Adipose tissue (tissue), 3 donors: Measurements from ENCODE around the gene ACADM. TPM values are rescaled to one million over a fixed set of nuclear protein-coding genes. Genes with fewer than 3 reads are reported as not detected.
"Not testable (repeated sequence)": the region's sequence is repeated elsewhere in the genome, so short reads cannot be mapped to it uniquely, and the experiment has no call there.

Experiments used
- H3K27ac ChIP-seq: one replicate; pipeline ENCODE4 v1.5.1; 2013; ENCODE audit warnings: low read depth, low read length
- WGBS, 3 donors: extraction: QIAGEN DNeasy Blood & Tissue Kit; methylation state at CpG; one replicate each; pipeline ENCODE4 v1.1.7; 2013; 5-methylcytosine and 5-hydroxymethylcytosine counted together
- polyA plus RNA-seq, 3 donors: library from polyadenylated mRNA; stranded (reverse); fragments of 200-250 nt; gene quantifications; one replicate each; pipeline ENCODE4 v1.2.3, GENCODE V29; 2013
- donor health status: healthy with polysubstance abuse.
- donor health status: Bipolar disorder and iron deficiency.
- donor health status: healthy.

ACADM gene
- polyA plus RNA-seq, 3 donors: 24.5 to 64.9 (median 40.7) TPM

DNA sequence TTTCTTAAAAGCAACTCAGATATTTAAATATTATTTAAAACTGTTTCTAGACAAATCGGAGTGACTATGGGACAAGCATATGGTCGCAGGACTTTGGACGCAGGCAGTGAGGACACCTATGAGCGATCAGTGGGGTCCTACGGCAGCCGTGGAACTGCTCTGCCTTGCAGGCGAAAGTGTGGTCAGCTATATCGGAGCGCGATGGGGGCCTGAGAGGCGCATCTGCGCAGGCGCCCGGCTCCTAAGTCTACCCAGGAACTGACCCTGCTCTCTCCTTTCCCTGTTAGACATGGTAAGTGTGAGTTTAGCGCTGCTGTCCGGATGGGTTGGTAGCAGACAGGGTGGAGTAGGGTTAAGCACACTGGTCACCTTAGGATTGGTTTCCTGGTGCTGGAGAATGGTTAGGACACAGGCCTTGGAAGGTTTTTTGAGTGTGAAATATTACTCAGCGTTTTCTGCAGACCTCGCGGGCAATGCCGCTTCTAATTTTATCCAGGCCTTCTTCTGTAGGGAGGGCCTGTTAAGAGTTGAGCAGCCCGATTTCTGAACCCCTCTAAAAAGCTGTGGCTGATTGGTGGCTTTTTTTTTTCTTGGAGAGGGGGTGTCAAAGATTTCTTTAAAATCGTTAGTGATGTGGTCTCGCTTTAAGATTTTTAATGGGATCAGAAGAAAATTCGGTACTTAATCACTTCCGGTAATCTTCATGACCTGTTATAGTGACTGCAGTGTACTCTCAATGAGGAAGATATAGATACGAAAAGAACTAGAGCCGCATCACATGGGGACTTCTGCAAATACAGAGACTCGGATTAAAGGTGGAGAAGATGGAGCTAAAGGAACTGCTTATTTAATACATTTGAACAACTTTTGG lies 61.7 kb downstream of the ACADM start, which contains the start of gene RABGGTB:
Gene RABGGTB, plus strand, starts transcription at position 274 of the 871 bp plus-strand sequence. Its CDS starts 16 bp downstream, at position 290.
- WGBS, 3 donors: 0 to 1% (median 0%) methylated on average over 28 of the region's 28 CpGs
- H3K27ac ChIP-seq: no peak within 1 kb of the TSS

DNA sequence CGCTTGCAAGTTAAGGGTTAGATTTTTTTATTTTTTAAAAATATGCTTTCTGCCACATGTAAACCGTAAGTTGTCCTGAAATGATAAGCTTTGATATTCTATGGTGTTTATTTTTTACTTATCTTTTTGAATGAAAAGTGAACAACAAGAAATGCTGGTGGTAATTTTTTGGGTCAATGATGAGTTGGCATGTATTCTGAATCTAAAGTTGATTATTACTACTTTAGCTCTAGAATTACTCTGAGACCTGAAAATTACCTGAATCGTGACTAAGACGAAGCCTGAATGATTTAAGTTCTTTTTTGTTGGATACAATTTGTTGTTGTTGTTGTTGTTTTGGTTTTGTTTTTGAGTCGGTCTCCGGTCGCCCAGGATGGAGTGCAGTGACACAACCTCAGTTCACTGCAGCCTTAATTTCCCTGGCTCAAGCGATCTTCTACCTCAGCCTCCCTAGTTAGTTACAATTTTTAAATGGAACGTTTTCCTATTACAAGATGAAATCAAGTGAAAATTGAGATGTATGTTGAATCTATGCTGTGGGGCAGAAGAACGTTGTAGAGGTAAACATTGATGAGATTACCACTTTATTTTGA lies 62.5 kb downstream of the ACADM start:
- H3K27ac ChIP-seq: no peak overlapping the region
- 2 to 4% (median 3%) methylated on average over 10 of the region's 10 CpGs for WGBS, 3 donors

DNA sequence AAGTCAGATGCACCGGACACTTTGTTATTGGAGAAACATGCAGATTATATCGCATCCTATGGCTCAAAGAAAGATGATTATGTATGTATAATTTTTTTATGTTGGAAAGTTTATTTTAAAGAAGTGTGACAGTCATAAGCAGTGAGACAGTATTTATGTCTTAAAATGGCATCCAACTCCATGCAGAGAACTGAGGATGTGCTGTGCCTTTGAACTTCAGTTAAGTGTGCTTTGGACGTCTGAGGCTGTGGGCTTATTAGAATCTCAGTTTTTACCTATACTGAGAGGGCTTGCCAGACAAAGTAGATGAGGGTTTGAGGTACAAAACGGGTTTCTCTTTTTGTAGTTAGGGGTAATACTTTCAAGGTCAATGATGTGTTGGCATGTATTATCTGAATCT lies 63.0 kb downstream of the ACADM start:
- WGBS, 3 donors: 11 to 23% (median 19%) methylated on average over 4 of the region's 4 CpGs
- H3K27ac ChIP-seq: no peak overlapping the region

DNA sequence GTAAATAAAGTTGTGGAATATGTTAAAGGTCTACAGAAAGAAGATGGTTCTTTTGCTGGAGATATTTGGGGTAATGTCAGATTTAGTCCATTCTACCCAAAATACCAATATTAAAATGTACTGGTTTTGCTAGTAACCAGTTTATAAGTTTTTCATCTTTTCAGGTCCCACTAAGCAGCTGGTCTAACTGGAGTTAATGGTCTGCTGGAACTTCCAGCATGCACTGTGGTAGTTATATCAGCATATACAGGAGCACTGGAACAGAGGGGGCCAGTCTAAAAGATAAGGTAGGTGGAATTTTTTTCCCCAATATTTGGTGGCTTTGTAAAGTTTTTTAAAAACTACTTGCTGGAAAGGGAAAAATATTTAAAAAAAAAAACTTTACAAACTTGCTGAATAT lies 65.5 kb downstream of the ACADM start:
- H3K27ac ChIP-seq: no peak overlapping the region

DNA sequence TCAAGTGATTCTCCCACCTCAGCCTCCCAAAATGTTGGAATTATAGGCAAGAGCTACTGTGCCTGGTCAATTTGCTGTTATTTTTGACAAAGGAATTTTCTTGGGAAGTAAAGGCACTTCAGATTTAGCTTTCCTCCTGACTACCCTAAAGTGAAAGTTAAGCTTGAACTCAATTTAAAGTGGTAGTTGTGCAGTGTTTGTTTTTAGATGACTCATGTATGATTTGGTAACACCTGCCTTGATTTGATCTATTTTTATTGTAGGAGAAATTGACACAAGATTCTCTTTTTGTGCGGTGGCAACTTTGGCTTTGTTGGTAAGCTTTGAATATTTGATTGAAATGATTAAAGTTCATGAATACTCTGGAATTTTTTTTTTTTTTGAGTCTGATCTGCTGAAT lies 66.5 kb downstream of the ACADM start:
- H3K27ac ChIP-seq: no peak overlapping the region
- WGBS, 3 donors: 38 to 90% (median 74%) methylated on average over 1 of the region's 1 CpG

DNA sequence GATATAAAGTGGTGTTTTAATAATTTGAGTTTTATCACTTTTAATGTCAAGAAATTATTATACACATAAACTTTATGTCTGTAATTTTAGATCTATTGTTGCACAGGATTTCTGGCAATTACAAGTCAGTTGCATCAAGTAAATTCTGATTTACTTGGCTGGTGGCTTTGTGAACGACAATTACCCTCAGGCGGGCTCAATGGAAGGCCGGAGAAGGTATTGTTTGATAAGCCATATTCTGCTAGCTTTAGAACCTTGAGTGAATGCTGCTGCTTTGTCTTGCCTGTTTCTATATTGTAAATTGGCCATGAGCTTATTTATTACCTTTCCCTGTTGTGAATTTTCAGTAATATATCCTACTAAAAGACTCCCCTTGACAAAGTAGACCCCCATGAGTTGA lies 67.6 kb downstream of the ACADM start:
- H3K27ac ChIP-seq: no peak overlapping the region
- 94 to 98% (median 98%) methylated on average over 3 of the region's 3 CpGs for WGBS, 3 donors

DNA sequence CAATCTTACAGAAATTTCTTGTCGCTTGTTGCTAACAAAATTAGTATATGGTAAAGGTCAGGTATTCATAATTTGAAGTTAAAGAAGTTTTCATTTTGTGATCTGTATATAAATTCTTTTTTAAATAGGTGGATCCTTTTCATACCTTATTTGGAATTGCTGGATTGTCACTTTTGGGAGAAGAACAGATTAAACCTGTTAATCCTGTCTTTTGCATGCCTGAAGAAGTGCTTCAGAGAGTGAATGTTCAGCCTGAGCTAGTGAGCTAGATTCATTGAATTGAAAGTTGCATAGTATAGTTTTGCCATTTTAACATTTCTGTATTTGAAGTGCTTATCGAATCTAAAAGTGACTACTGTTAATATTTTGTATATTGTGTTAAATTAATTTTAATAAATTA lies 69.9 kb downstream of the ACADM start:
- WGBS, 3 donors: 95 to 99% (median 98%) methylated on average over 2 of the region's 2 CpGs
- no peak overlapping the region for H3K27ac ChIP-seq

DNA sequence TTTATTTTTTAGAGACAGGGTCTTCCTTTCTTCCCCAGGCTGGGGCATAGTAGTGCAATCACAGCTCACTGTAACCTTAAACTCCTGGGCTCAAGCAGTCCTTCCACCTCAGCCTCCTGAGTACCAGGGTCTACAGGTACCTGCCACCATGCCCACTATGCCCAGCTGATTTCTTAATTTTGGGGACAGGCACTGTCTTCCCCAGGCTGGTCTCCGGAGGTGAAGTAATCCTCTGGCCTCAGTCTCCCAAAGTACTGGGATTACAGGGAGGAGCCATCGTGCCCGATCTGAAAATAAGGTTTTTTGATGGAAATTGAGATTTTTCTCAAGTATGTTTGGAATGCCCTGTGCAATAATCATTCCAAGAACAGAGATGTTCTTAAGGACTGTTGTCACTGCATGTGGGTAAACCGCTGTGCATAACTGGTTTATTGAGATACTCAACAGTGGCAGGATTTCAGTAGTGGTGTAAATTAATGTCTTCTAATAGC lies 71.2 kb downstream of the ACADM start:
- no peak overlapping the region for H3K27ac ChIP-seq
- 95 to 99% (median 96%) methylated on average over 4 of the region's 4 CpGs for WGBS, 3 donors

DNA sequence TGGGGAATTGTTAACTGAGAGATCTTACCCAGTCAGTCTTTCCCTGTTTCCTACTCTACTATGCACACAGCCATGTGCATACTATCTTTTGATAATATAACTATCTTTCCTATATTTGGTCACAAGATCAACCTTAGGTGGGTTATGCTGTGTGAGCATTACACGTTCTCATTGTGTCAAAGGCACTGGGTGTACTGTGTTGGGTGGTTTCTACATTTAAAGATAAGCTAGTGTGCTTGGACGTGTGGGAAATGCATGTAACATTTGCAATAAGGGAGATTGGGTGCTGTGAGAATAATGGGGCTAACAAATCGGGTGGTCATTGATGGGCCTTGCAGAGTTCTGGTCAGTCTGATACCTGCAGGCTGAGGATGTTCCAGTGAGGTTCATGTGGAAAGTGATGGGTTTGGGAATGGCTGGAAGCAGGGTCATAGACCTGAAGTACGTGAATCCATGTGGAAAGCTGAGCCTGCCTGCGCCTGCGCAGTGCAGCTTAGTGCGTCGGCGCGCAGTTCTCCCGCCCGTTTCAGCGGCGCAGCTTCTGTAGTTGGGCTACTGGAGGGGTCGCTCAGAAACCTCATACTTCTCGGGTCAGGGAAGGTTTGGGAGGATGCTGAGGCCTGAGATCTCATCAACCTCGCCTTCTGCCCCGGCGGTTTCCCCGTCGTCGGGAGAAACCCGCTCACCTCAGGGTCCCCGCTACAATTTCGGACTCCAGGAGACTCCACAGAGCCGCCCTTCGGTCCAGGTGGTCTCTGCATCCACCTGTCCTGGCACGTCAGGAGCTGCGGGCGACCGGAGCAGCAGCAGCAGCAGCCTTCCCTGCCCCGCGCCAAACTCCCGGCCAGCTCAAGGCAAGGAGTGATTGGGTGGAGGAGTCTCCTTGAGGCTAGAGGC lies 72.1 kb downstream of the ACADM start, which contains the start of gene MSH4:
Gene MSH4, plus strand, starts transcription at position 507 of the 897 bp plus-strand sequence. Its CDS starts 104 bp downstream, at position 611.
- WGBS, 3 donors: 87 to 90% (median 88%) methylated on average over 30 to 34 of the region's 34 CpGs

DNA sequence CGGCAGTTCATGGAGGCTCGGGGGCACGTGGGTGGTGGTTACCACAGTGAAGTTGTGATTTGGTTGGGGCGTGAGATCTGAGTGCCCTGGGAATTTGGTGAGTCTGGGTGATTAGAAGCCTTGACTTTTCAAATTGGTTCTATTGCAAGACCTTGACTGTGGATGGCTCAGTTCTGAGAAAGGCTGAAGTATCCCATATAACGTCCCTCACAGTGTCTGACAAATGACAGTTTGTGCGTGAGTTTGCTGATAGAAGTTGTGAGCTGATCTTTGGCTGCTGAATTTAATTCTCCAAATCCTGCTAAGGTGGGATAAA lies 72.7 kb downstream of the ACADM start:
- no peak overlapping the region for H3K27ac ChIP-seq
- WGBS, 3 donors: 78 to 88% (median 81%) methylated on average over 6 of the region's 6 CpGs

More for the DNA sequence above, 72.1 kb downstream of the ACADM start, which contains the start of gene MSH4:
- no peak within 1 kb of the TSS for H3K27ac ChIP-seq

DNA sequence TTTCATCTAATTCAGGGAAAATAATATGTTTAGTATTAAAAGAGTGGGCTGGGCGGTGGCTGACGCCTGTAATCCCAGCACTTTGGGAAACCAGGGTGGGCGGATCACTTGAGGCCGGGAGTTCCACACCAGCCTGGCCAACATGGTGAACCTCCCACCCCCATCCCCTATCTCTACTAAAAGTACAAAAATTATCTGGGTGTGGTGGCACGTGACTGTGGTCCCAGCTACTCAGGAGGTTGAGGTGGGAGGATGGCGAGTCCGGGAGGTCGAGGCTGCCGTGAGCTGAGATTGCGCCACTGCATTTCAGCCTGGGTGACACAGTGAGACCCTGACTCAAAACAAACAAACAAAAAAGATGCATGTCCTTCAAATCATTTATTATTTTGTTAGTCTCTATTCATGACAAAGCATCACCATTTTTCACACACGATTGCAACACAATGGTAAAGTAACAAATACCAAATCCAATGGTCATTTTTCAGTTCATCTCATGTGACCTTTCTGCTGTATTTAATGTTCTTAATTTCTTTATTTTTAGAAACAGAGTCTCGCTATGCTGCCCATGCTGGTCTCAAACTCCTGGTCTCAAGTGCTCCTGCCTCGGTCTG lies 73.2 kb downstream of the ACADM start:
- H3K27ac ChIP-seq: no peak overlapping the region
- WGBS, 3 donors: 88 to 93% (median 89%) methylated on average over 13 of the region's 13 CpGs

DNA sequence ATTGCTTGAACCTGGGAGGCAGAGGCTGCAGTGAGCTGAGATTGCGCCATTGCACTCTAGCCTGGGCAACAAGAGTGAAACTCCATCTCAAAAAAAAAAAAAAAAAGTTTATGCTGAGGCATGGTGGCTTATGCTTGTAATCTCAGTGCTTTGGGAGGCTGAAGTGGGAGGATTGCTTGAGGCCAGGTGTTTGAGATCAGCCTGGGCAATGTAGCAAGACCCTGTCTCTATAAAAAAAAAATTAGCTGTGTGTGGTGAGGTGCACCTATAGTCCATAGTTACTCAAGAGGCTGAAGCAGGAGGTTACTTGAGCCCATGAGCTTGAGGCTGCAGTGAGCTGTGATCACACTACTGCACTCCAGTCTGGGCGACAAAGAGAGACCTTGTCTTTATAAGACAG lies 77.0 kb downstream of the ACADM start:
- H3K27ac ChIP-seq: not testable (repeated sequence)
- WGBS, 3 donors: 83 to 99% (median 92%) methylated on average over 2 of the region's 2 CpGs

DNA sequence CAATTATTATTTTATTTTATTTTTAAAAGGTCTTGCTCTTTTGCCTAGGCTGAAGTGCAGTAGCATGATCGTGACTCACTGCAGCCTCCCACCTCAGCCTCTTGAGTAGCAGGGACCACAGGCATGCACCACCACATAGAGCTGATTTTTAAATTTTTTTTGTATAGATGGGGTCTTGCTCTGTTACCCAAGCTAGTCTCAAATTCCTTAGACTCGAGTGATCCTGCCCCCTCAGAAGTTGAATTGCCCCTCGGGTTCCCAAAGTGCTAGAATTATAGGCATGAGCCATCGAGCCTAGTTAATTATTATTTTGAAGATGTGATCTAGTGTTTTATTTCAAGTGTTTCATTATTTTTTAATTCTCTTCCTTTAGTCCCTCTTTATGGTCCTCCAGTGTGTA lies 84.4 kb downstream of the ACADM start:
- 73 to 93% (median 89%) methylated on average over 4 of the region's 4 CpGs for WGBS, 3 donors

DNA sequence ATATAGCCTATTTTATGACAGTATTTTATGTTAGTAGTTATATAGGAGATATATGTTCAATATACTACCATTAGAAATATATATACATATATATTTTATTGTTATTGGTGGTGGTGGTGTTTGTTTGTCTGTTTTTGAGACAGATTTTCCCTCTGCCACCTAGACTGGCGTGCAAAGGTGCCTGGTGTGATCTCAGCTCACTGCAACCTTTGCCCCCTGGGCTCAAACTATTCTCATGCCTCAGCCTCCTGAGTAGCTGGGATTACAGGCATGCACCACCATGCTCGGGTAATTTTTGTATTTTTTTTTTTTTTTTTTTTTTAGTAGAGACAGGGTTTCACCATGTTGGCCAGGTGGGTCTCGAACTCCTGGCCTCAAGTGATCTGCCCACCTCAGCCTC lies 85.6 kb downstream of the ACADM start:
- H3K27ac ChIP-seq: not testable (repeated sequence)
- WGBS, 3 donors: 96 to 98% (median 97%) methylated on average over 3 of the region's 3 CpGs

More for the DNA sequence above, 84.4 kb downstream of the ACADM start:
- H3K27ac ChIP-seq: no peak overlapping the region

DNA sequence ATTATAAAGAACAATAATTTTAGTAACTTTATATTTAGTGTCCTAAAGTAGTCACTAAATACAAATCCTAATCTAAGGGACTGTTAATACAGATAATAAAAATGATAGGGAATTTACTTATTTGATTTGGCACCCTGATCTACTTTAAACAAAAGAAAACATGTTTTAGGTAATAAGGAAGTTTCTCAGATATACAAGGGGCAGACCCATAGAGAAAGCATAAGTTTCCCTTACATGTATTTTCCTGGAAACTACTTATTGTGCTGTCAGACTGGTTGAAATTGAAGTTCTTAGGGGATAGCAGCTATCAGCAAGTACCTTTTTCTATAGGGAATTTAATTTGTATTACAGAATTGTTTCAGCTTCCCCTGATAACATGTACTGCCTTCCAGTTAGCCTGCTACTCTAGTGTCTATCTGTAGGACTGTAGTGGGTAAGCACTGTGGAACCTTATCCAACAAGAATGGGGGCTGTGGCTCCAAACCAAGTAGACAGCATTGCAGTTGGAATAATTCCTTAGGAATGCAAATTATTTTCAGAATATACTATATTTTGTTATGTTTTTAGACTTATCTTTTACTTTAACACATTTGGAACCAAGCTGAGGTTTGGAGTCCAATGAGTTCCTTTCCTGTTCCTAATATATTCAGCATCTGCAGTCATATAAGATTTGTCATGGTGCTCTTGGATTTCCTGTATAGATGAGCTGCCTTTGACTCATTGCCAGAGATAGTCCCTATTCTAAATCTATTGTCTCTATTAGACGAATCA lies 86.9 kb downstream of the ACADM start:
- no peak overlapping the region for H3K27ac ChIP-seq
- WGBS, 3 donors: 66 to 79% (median 72%) methylated on average over 1 of the region's 1 CpG

DNA sequence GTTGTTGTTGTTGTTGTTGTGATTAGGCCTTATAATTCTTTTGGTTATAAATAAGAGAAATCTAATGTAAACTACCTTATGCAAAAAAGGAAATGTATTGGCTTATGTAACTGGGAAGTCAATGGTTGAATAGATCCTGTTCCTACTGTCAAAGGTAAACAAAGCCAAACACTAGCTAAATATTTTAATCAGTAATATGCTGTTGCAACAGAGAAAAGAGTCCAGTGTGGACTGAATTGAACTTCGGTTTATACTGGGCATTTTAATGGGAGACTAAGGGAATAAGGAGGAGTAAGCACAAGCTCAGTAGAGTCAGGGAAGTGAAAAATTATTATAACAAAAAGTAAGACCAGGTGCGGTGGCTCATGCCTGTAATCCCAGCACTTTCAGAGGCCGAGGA lies 87.6 kb downstream of the ACADM start:
- WGBS, 3 donors: 70 to 88% (median 74%) methylated on average over 3 of the region's 3 CpGs
- H3K27ac ChIP-seq: no peak overlapping the region
